NCI-H2029 treated with DMSO at 0.1 percent for 48 hours (cell line): Measurements from ENCODE around the gene LUC7L3.
"Not testable (repeated sequence)": the region's sequence is repeated elsewhere in the genome, so short reads cannot be mapped to it uniquely, and the experiment has no call there.

Experiments used
- DNase-seq: peaks from one replicate; lab custom pipeline; 2025; lab: John Stamatoyannopoulos, UW

LUC7L3 gene, protein sequence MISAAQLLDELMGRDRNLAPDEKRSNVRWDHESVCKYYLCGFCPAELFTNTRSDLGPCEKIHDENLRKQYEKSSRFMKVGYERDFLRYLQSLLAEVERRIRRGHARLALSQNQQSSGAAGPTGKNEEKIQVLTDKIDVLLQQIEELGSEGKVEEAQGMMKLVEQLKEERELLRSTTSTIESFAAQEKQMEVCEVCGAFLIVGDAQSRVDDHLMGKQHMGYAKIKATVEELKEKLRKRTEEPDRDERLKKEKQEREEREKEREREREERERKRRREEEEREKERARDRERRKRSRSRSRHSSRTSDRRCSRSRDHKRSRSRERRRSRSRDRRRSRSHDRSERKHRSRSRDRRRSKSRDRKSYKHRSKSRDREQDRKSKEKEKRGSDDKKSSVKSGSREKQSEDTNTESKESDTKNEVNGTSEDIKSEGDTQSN

DNA sequence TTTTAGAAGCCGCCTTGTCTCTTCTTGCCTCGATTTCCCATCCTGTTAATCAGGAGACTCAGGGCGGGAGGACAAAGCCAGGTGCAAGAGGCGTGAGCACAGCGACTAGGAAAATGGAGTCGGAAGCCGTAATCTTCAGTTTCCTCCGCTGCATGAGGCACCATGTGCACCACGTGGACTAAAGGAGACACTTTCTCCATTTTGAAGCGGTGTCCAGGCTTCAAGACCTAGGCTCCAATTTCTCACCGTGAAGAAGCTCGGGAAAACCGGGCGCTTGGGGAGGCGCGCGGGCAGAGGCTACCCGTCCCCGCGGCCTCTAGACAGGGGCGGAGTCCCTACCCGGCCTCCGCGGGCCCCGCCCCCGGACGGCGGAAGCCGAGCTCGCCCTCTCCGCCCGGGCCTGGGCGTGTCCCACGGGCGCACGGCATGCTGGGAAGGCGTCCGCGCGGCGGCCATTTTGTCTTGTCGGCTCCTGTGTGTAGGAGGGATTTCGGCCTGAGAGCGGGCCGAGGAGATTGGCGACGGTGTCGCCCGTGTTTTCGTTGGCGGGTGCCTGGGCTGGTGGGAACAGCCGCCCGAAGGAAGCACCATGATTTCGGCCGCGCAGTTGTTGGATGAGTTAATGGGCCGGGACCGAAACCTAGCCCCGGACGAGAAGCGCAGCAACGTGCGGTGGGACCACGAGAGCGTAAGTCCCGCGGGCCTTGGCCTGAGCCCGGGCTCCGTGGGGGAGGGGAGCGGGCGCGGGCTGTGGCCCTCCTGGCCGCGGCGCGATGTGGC, at the start of gene LUC7L3:
LUC7L3 (plus strand) TSS at position 460 of the 780 bp plus-strand sequence; CDS start at position 590, 130 bp downstream.
- peak; percentile 56 for DNase-seq

DNA sequence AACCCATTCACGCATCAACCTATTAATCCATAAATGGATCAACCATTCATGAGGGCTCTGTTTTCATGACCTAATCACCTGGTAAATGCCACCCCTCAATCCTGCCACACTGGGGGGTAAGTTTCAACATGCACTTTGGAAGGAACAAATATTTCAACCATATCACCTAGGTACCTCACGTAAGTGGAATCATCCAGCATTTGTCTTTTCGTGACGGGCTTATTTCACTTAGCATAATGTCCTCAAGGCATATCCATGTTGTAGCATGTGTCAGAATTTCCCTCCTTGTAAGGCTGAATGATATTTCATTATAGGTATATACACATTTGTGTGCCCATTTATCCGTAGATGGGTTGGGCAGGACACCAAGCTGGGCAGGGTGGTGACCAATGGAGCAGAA, 47.3 kb upstream of the LUC7L3 start:
- DNase-seq: no peak

DNA sequence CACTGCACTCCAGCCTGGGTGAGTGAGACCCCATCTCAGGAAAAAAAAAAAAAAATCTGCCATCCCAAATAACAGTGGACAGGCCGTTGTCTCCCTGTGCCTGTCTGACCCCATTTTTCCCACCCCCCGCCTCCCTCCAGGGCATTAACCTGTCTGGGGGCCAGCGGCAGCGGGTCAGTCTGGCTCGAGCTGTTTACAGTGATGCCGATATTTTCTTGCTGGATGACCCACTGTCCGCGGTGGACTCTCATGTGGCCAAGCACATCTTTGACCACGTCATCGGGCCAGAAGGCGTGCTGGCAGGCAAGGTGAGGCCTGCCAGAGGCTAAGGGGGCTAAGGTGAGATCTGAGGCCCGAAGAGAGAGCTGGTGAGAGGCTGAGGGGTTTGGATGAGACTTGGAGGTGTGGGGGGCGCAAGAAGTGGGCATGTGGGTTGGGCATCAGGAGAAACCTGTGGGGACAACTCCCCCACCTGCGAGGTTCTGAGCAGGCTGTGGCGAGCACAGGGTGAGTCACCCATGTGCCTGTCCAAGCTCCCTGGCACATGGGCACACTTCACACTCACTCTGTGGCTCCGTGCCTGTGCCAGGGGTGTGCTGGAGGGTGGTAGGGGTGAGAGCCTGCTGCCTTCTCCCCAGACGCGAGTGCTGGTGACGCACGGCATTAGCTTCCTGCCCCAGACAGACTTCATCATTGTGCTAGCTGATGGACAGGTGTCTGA, 46.4 kb upstream of the LUC7L3 start:
- DNase-seq: no peak

DNA sequence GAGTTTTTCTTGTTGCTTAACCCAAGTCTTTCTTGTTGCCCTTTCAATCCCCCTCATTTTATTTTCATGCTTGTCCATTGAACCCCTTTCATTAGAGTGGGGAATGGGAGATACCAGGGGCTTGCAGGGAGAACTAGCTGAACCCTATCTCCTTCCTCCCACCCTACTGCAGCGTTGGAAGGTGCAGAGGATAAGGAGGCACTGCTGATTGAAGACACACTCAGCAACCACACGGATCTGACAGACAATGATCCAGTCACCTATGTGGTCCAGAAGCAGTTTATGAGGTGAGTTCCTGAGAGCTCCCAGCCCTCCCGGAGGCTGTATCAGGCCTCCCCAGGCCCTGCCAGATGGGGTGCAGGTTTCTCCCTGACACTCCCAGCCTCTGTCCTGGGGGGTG, 44.2 kb upstream of the LUC7L3 start:
- no peak for DNase-seq

DNA sequence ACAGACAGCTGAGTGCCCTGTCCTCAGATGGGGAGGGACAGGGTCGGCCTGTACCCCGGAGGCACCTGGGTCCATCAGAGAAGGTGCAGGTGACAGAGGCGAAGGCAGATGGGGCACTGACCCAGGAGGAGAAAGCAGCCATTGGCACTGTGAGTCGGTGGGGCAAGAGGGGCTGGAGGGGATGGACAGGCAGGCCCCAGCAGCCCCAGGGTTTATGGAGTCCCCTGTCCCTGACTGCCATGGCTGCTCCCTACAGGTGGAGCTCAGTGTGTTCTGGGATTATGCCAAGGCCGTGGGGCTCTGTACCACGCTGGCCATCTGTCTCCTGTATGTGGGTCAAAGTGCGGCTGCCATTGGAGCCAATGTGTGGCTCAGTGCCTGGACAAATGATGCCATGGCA, 43.8 kb upstream of the LUC7L3 start:
- DNase-seq: no peak

DNA sequence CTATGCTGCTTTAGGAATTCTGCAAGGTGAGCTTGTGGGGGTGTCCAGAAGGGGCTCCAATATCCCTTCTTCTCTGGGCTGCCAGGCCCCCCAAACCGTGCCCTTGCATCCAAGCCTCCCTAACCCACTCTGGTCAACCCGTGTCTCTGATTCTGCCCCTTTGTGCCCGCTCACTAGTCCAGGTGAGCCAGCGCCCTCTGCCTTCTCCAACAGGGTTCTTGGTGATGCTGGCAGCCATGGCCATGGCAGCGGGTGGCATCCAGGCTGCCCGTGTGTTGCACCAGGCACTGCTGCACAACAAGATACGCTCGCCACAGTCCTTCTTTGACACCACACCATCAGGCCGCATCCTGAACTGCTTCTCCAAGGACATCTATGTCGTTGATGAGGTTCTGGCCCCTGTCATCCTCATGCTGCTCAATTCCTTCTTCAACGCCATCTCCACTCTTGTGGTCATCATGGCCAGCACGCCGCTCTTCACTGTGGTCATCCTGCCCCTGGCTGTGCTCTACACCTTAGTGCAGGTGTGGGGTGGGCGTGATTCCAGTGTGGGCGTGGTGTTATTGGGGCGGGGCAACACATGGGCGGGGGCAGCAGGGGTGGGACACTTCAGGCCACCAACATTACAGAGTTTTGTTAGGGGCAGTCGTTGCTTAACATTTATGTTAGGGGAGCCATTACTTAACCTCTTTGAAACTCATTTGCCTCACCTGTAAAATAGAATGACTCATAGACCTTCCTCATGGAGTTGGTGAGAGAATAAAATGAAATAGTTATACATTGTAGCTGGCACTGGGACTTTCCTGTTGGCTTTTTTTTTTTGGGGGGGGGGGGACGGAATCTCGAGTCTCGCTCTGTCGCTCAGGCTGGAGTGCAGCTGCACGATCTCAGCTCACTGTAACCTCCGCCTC, 43.1 kb upstream of the LUC7L3 start:
- no peak for DNase-seq

DNA sequence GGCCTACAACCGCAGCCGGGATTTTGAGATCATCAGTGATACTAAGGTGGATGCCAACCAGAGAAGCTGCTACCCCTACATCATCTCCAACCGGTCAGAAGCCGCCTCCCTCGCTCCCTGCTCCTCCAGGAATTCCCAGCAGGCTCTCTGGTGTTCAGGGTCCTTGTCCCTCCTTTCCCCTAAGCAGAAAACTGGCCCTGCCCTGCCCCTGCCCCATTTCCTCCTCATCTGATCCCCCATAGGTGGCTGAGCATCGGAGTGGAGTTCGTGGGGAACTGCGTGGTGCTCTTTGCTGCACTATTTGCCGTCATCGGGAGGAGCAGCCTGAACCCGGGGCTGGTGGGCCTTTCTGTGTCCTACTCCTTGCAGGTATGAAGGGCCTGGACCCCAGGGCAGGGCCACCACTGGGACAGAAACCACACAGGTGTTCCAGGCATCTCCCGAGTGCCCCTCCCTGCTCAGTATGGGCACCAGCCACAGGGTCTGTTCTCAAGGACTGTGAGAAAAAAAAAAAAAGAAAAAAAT, 41.5 kb upstream of the LUC7L3 start:
- DNase-seq: no peak

DNA sequence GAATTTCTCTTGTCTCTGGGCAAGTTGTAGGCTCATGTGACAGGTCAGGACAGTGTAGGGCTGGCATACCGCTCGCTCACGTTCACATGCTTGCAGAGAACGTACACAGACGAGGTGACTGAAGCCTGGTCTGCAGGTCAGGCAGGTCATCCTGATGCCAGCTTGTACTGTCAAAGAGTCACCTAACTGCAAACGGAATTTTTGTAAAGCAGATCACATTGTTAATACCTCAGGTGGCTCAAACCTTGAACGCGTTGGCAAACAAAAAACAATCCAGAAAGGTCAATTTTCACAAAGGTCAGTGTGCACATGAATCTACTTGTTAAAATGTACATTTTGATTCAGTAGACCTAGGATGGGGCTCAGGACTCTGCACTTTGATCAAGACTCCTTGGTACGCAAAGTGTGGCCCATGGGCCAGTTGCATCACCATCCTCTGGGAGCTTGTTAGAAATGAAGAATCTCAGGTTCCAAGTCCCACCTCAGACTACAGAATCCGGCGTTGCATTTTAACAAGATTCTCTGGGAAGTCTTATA, 40.3 kb upstream of the LUC7L3 start:
- DNase-seq: no peak

DNA sequence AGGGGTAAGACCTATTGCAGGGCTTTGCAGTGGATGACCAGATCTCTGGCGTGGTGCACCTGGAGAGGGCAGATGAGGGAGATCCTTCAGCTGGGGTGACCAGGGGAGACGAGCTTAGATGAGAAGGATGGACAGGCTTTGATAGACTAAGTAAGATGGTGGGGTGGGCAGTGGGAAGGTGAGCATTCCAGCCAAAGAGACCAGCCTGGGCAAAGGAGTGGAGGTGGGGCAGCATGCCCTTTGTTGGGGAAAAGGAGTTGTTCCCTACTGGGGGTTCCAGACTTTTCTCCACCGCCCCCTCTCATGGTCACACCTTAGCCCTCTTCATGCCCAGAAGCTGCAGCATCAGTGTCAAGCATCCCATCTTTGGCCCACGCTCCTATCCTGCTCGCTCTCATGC, 39.3 kb upstream of the LUC7L3 start:
- DNase-seq: no peak

DNA sequence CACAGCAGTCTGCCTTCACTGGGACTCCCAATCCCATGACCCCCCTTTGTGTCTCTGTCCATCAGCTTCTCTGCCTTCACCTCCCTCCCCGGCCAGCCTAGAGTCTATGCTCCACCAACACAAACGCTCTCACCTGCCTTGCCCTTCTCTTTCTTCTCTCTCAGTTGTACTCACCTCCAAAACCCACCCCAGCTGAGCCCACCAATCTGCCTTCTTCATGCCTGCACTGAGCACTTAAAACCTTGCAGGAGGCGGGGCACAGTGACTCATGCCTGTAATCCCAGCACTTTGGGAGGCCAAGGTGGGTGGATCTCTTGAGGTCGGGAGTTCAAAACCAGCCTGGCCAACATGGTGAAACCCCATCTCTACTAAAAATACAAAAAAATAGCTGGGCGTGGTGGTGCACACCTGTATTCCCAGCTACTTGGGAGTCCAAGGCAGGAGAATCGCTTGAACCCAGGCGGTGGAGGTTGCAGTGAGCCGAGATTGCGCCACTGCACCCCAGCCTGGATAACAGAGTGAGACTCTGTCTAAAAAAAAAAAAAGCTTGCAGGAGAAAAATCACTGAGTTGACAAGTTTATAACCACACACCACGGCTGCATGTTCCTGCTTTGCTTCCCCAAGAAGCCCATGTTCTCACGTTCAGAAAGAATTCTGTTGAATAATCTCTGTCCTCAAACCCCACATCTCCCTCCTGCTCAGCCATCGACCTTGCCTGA, 38.7 kb upstream of the LUC7L3 start:
- DNase-seq: not testable (repeated sequence)

DNA sequence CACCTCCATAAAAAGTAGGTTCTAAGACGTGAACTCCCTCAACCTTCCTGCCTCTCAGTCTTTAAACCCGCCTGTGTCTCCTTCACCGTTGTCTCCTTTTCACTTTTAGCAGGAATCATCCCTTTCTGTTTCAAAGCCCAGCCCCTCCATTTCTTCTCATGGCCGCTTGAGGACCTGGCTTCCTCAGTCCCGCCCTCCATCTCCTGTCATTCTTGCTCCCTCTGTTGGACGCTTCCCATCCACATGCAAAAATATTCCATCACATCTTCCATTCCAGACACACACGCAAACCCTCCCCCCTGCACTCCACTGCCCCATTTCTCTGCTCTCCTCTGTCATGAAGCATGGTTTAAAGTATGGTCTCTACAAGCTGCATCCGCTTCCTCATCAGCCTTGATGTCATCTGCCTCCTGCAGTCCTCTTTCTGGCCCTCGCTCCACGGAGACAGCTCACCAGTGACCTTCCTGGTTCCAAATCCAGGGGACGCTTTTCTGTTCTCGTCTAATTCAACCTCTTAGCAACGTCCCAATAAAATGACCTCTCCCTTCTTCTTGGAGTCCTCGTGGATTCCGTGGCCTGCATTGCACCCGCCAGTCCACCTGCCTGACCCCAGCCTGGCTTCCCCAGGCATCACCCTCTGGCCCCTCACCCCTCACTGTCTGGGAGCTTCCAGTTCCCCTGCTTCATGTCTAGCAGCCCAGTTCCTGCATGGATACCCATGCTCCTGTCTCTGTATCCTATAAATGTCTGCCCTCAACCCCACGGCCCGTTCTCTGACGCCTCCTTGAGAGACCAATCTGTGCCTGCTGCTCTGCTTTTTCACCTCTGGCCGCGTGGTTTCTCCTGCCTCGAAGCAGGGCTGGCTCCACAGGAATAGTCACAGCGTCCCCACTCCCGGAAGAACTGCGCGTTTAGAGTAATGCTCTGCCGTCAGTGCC, 37.9 kb upstream of the LUC7L3 start:
- no peak for DNase-seq

DNA sequence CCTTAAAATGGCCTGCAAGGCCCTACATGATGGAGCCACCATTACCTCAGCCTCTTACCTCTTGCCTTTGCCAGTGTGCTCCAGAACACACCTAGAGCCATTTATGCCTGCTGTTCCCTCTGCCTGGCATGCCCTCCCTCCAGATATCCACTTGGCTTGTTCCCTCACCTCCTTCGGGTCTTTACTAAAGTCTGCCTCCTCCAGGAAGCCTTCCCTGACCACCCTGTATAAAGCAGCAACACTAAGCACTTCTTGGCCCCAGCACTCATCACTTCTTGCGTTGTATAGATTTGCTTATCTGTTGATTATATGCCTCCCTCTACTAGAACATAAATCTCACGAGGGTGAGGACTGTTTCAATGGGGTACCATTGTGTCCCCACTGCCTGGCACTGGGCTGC, 37.0 kb upstream of the LUC7L3 start:
- no peak for DNase-seq

DNA sequence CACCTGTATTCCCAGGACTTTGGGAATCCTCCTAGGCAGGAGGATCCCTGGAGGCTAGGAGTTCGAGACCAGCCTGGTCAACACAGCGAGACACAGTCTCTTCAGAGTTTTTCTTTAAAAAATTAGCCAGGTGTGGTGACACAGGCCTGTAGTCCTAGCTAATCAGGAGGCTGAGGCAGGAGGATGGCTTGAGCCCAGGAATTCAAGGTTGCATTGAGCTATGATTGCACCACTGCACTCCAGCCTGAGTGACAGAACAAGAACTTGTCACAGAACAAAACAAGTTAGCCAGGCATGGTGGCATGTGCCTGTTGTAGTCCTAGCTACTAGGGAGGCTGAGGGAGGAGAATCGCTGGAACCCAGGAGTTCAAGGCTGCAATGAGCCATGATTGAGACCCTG, 36.5 kb upstream of the LUC7L3 start:
- DNase-seq: no peak

DNA sequence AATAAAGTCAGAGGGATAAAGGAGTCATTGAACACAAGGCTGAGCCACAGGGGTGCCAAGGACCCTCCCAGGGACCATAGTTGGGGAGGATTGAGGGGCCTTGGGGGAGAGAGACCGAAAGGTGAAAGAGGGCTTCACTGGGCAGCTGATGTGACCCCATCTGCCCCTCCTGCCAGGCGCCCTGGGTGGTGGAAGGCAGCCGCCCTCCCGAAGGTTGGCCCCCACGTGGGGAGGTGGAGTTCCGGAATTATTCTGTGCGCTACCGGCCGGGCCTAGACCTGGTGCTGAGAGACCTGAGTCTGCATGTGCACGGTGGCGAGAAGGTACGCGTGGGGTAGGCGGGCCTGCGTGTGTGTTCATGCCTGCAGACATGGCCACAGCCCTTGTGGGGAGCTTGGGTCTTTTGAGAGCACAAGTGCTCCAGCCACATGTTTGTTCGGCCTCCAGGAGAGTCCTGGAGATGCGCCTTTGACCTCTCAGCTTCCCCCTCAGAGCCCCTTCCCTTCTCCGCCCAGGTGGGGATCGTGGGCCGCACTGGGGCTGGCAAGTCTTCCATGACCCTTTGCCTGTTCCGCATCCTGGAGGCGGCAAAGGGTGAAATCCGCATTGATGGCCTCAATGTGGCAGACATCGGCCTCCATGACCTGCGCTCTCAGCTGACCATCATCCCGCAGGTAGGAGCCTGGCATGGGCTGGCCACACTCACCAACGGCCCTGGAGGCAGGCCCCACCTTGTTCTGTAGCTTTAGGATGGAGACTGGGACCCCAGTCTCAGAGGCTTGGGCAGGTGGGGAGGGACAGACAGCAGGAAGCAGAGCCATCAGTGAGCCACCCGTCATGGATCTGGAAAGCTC, 35.7 kb upstream of the LUC7L3 start:
- no peak for DNase-seq

DNA sequence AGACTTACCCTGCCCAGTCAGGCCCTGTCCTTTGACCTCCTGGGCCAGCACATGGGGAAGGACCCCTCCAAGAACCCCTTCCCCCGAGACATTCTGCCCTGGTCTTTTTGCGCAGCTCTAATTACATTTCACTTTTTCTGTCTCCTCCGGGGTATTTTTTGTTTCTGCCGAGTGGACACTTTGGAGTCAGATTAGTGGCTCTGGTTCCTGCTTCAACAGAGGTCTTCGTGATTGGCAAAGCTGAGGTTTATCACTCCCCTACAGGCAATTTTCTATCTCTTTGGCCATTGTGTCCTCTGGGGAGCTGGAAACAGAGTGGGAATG, 35.2 kb upstream of the LUC7L3 start:
- DNase-seq: no peak

DNA sequence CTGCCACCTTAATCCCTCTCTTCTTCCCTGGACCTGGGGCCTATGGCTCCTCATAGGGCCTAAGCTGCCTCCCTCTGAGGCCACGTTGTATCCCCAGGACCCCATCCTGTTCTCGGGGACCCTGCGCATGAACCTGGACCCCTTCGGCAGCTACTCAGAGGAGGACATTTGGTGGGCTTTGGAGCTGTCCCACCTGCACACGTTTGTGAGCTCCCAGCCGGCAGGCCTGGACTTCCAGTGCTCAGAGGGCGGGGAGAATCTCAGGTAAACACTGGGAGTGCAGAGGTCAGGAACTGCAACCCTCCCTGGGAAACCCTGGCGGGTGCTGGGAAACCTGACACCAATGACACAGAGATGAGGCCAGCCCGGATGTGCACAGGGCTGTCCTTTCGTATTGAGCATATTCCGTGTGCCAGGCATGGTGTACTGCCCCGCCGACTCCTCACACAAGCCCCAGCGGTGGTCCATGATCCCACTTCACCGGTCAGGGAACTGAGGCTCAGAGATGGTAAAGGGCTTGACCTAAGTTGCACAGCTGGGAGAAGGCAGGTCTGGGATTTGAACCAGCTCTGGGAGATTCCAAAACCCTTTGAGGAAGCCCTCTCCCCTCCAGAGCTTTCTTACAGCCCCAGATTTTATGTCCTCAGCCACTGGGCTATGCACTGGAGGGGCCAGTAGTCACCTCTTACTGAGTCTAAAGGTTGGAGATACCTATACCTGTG, 34.6 kb upstream of the LUC7L3 start:
- no peak for DNase-seq

DNA sequence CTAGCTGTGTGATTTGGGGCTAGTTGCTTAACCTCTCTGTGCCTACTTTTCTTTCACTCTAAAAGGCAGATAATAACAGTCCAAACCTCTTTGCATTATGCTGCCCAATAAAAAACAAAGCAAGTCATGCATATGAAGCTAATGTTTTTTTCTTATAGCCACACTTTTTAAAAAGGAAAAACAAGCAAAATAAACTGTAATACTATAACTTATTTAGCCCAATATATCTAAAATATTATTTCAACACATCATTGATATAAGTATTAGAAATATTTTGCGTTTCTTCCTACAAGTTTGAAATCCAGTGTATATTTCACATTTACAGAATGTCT, 34.1 kb upstream of the LUC7L3 start:
- DNase-seq: no peak
